Prostate gland (tissue), 2 donors: ENCODE measurements around the gene STK16. TPM values are rescaled to one million over a fixed set of nuclear protein-coding genes. Genes with fewer than 3 reads are reported as not detected.
A peak's percentile ranks its signal among the peaks of the same experiment; 100 is the strongest.

Source experiments
- DNase-seq: peaks from one replicate; pipeline ENCODE4 v3.0.0-alpha.2; 2019; ENCODE audit warnings: low spot score
- H3K27ac ChIP-seq, 2 donors: fragments of 200-600 bp; sonication (generic); 2 replicates each; pipeline ENCODE4 v1.5.1; 2017 to 2019
- H3K27me3 ChIP-seq: fragments of 200-600 bp; sonication (generic); replicated peaks from 2 replicates; pipeline ENCODE4 v1.5.1; 2019; ENCODE audit not compliant: insufficient read depth
- H3K36me3 ChIP-seq, 2 donors: fragments of 200-600 bp; sonication (generic); 1 replicate in 1 of 2; 2 replicates in 1 of 2; pipeline versions ENCODE4 v1.5.1 to v1.8.1; 2017 to 2019
- H3K4me1 ChIP-seq: fragments of 200-600 bp; sonication (generic); replicated peaks from 2 replicates; pipeline ENCODE4 v1.5.1; 2019
- H3K4me3 ChIP-seq, 2 donors: fragments of 200-600 bp; sonication (generic); 2 replicates each; pipeline ENCODE4 v1.5.1; 2017 to 2019
- H3K9me3 ChIP-seq: fragments of 200-600 bp; sonication (generic); 2 replicates; pipeline ENCODE4 v1.5.1; 2017
- CTCF ChIP-seq, 4 experiments: fragments of 200-600 bp in 2 of 4; fragments of 450-650 bp in 2 of 4; sonication (generic) in 2 of 4; IDR thresholded peaks; 1 replicate in 3 of 4; 2 replicates in 1 of 4; pipeline ENCODE4 v1.5.1; 2016 to 2019; ENCODE audit warnings: antibody characterized with exemption in 4 of 4, mild to moderate bottlenecking in 2 of 4, moderate library complexity in 2 of 4
- POLR2A ChIP-seq: fragments of 450-650 bp; IDR thresholded peaks from one replicate; pipeline ENCODE4 v1.6.1; 2016; ENCODE audit warnings: antibody characterized with exemption, mild to moderate bottlenecking
- POLR2AphosphoS5 ChIP-seq: sonication (generic); formaldehyde crosslinking; IDR thresholded peaks from one replicate; pipeline ENCODE4 v1.6.1; 2017; ENCODE audit warnings: antibody characterized with exemption
- WGBS: methylation state at CpG from one replicate; pipeline ENCODE4 v1.1.5; 2018; 5-methylcytosine and 5-hydroxymethylcytosine counted together
- intact Hi-C: fragments of 100-400 bp; cut with DNase I; formaldehyde crosslinking; loops from one replicate; pipeline ENCODE4 v1.14.2; 2022
- total RNA-seq, 2 donors: library from RNA; depleted of rRNA; stranded (reverse); fragments of >200 nt; gene quantifications; one replicate each; pipeline ENCODE4 v1.1.0, GENCODE V29; 2016

Gene STK16
- total RNA-seq, 2 donors from 2014 or later: 20.5 to 26.1 TPM

GRCh38 chr2:219206328-219207133 lies 38.7 kb upstream of the STK16 start, which contains the start of gene ZFAND2B:
Gene ZFAND2B (plus strand): TSS chr2:219206782. CDS start chr2:219206988, 206 bp downstream.
- Histone ChIP-seq H3K27ac (peak within 1 kb of the TSS; percentile 98 to 99), H3K4me3 (peak within 1 kb of the TSS; percentile 71 to 74), H3K4me1 (peaks cover 11% of the 10 kb centered on the region), H3K9me3 (no peaks in the 10 kb centered on the region), H3K36me3 (peaks cover 0 to 4% of the 10 kb centered on the region in 2 donors), H3K27me3 (no peaks in the 10 kb centered on the region)
- WGBS: under 1% methylated on average over 60 of the region's 76 CpGs
- peak; percentile 96 for DNase-seq
- intact Hi-C loops: loop anchor here (1.0 kb wide), 1 partner anchor 46 kb away; the partner anchor contains the start of gene NHEJ1
- TF ChIP-seq POLR2A: peak; percentile 100
- TF ChIP-seq CTCF (IDR thresholded peaks at IDR 0.05): peak in 2 of 4 experiments; percentile 36 to 57
- peak; percentile 100 for TF ChIP-seq POLR2AphosphoS5

GRCh38 chr2:219207134-219207883 lies 38.0 kb upstream of the STK16 start:
- peak overlapping the region; percentile 98 to 99 for H3K27ac ChIP-seq
- TF ChIP-seq POLR2A: no peak
- TF ChIP-seq CTCF (IDR thresholded peaks at IDR 0.05): no peak
- TF ChIP-seq POLR2AphosphoS5: no peak
- WGBS: 8% methylated on average over 18 of the region's 22 CpGs
- H3K9me3 ChIP-seq: no peaks in the 10 kb centered on the region
- H3K4me1 ChIP-seq: peaks cover 11% of the 10 kb centered on the region
- intact Hi-C loops: no loop called here
- DNase-seq: no peak
- peak overlapping the region; percentile 71 to 74 for H3K4me3 ChIP-seq
- H3K27me3 ChIP-seq: no peaks in the 10 kb centered on the region
- H3K36me3 ChIP-seq: peaks cover 3 to 4% of the 10 kb centered on the region in 2 donors

DNA sequence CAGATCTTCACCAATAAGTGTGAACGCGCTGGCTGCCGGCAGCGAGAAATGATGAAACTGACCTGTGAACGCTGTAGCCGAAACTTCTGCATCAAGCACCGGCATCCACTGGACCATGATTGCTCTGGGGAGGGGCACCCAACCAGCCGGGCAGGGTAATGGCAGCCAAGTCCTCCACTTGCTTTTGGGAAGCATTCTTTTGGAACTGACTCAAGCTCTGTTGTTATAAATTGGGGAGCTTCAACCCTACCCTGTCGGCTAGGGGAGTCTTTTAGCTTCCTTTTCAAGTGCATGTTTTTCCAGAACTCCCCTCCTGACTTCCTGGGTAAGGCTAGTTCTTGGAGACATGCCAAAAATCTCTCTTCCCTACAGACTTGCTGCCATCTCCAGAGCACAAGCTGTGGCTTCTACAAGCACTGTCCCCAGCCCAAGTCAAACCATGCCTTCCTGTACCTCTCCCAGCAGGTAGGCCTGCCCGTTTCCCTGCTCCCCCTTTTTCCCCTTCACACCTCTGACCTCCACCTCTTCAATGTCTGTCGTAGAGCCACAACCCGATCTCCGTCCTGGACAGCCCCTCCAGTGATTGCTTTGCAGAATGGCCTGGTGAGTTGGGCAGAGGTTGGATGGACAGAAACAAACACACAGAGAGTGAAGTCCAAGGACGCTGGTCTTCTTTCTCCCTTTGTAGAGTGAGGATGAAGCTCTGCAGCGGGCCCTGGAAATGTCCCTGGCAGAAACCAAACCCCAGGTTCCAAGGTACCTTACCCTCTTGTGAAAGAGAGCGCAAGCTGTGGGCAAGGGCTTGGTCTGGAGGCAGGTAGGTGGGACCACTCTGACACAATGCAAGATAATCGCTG lies 37.2 kb upstream of the STK16 start:
- Histone ChIP-seq H3K27me3 (no peaks in the 10 kb centered on the region), H3K9me3 (no peaks in the 10 kb centered on the region), H3K4me1 (peaks cover 11% of the 10 kb centered on the region), H3K27ac (peak overlapping the region; percentile 98 to 99), H3K36me3 (peaks cover 3 to 4% of the 10 kb centered on the region in 2 donors), H3K4me3 (peak overlapping the region in 1 of 2 donors; percentile 74)
- intact Hi-C loops: no loop called here
- TF ChIP-seq CTCF (IDR thresholded peaks at IDR 0.05) (no peak), POLR2AphosphoS5 (peak; percentile 33)
- 46% methylated on average over 17 of the region's 17 CpGs for WGBS
- peak; percentile 33 for DNase-seq

DNA sequence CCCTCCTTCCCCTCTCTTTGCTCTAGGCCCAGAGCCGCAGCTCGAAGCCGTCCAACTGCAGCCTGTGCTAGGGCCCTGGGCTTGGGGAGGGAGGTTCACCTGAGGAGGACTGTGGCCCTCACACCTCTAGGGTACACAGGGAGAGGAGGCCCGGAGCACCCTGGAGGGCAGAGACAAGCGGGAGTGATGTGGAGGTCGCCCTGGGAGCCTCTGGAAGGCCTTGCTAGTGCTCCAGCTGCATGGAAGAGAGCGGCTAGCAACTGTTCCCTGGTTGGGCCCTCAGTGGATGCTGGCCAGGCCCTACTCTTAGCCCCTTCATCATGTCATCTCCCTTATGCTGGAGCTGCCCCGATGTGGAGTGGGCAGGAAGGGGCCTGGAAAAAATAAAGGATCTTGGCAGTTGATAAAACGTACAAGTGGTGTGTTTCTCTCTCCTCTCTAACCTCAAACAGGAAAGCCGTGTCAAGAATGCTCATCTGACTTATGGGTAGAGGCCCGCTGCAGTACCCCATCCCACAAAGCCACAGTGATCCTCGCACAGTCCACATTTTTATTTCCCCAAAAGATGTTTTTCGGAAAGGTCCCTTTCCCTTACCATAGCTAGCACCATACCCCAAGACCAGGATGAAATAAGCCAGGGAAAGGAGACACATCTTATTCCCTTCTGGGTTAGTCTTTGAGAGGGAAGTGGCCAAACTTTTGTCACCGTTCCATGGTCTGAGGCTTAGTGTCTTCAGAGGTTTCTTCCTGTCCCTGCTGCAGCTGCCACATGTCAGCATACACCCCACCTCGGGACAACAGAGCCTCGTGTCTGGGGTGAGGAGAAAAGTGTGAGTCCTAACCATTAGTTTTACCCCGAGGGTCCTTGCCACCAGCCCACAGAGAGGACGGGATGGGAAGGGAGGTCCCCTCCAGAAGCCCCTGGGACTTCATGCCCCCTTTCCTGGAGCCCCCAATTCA lies 35.8 kb upstream of the STK16 start:
- peaks cover 3 to 10% of the 10 kb centered on the region in 2 donors for H3K36me3 ChIP-seq
- peak overlapping the region in 1 of 2 donors; percentile 10 for H3K27ac ChIP-seq
- no peaks in the 10 kb centered on the region for H3K9me3 ChIP-seq
- H3K27me3 ChIP-seq: no peaks in the 10 kb centered on the region
- H3K4me3 ChIP-seq: no peak overlapping the region
- TF ChIP-seq POLR2AphosphoS5 (no peak), CTCF (IDR thresholded peaks at IDR 0.05) (no peak), POLR2A (no peak)
- WGBS: 82% methylated on average over 18 of the region's 18 CpGs
- peaks cover 11% of the 10 kb centered on the region for H3K4me1 ChIP-seq
- intact Hi-C loops: loop anchor here (10.0 kb wide), 1 partner anchor 85 kb away; no protein-coding TSS in a partner anchor
- DNase-seq: no peak
